Stomach (tissue), 9 donors: ENCODE data around the gene TRIM17. TPM values are rescaled to one million over a fixed set of nuclear protein-coding genes. Genes with fewer than 3 reads are reported as not detected.

Experiments used
- DNase-seq, 2 donors: peaks; one replicate each; pipeline versions ENCODE4 v3.0.0 to v3.0.0-alpha.2; 2013 to 2019
- H3K27ac ChIP-seq, 5 donors: fragments of 200-600 bp in 4 of 5; sonication (generic) in 4 of 5; one replicate each; pipeline ENCODE4 v1.5.1; 2013 to 2019; ENCODE audit warnings: mild to moderate bottlenecking in 1 of 5, moderate library complexity in 1 of 5
- H3K27me3 ChIP-seq, 3 donors: fragments of 200-600 bp; sonication (generic); one replicate each; pipeline ENCODE4 v1.5.1; 2017 to 2019; ENCODE audit warnings: mixed run types in 1 of 3
- H3K36me3 ChIP-seq, 4 donors: fragments of 200-600 bp; sonication (generic); 1 replicate in 3 of 4; 2 replicates in 1 of 4; pipeline ENCODE4 v1.5.1; 2016 to 2019
- H3K4me1 ChIP-seq, 4 donors: fragments of 200-600 bp; sonication (generic); one replicate each; pipeline ENCODE4 v1.5.1; 2016 to 2019
- H3K4me3 ChIP-seq, 4 donors: fragments of 200-600 bp; sonication (generic) in 3 of 4; one replicate each; pipeline ENCODE4 v1.5.1; 2016 to 2019; ENCODE audit warnings: mild to moderate bottlenecking in 1 of 4
- H3K9me3 ChIP-seq, 4 donors: fragments of 200-600 bp; sonication (generic); one replicate each; pipeline ENCODE4 v1.5.1; 2016 to 2019
- CTCF ChIP-seq, 7 experiments: fragments of 450-650 bp in 4 of 7; fragments of 200-600 bp in 3 of 7; sonication (generic) in 3 of 7; IDR thresholded peaks; one replicate each; pipeline ENCODE4 v1.5.1; 2016 to 2019; ENCODE audit warnings: antibody characterized with exemption in 7 of 7, control low read depth in 2 of 7, mild to moderate bottlenecking in 1 of 7
- EP300 ChIP-seq: sonication (generic); formaldehyde crosslinking; IDR thresholded peaks from one replicate; pipeline ENCODE4 v1.6.1; 2017; ENCODE audit warnings: antibody characterized with exemption
- POLR2A ChIP-seq, 4 donors: fragments of 450-650 bp; IDR thresholded peaks; one replicate each; pipeline ENCODE4 v1.6.1; 2016; ENCODE audit warnings: antibody characterized with exemption in 4 of 4, control low read depth in 2 of 4, mild to moderate bottlenecking in 1 of 4, moderate library complexity in 1 of 4
- POLR2AphosphoS5 ChIP-seq, 3 donors: sonication (generic); formaldehyde crosslinking; IDR thresholded peaks; one replicate each; pipeline ENCODE4 v1.6.1; 2016; ENCODE audit warnings: antibody characterized with exemption in 3 of 3
- WGBS, 5 donors: extraction: QIAGEN DNeasy Blood & Tissue Kit in 3 of 5; methylation state at CpG; one replicate each; pipeline versions ENCODE4 v1.1.5 to v1.1.7; 2013 to 2018; 5-methylcytosine and 5-hydroxymethylcytosine counted together
- intact Hi-C: fragments of 100-400 bp; cut with DNase I; formaldehyde crosslinking; loops from one replicate; pipeline ENCODE4 v1.15.1; 2023; ENCODE audit warnings: low total_unique reads
- polyA plus RNA-seq, 3 donors: library from polyadenylated mRNA; stranded (reverse); fragments of 200-250 nt; gene quantifications; one replicate each; pipeline ENCODE4 v1.2.3, GENCODE V29; 2013
- total RNA-seq, 5 donors: library from RNA; depleted of rRNA; stranded (reverse); fragments of >200 nt; gene quantifications; one replicate each; pipeline versions ENCODE4 v1.1.0 to v1.2.3, GENCODE V29; 2014 to 2016
- donor health status: healthy with polysubstance abuse.
- donor health status: Bipolar disorder and iron deficiency.
- donor health status: healthy.

The TRIM17 gene
- total and polyA plus RNA-seq, 8 donors = 1.2 to 6.2 (median 1.8) TPM; not detected in 3

GRCh38 chr1:228456252-228457016 is 39.8 kb upstream of the TRIM17 start:
- Histone ChIP-seq H3K4me1 (peaks cover 0 to 36% (median 31%) of the 10 kb centered on the region in 4 donors), H3K27ac (peak overlapping the region in 3 of 5 donors; percentile 84 to 89 (median 86)), H3K27me3 (peaks cover 0 to 61% (median 22%) of the 10 kb centered on the region in 3 donors), H3K4me3 (peak overlapping the region; percentile 42 to 52 (median 48)), H3K9me3 (no peaks in the 10 kb centered on the region), H3K36me3 (no peaks in the 10 kb centered on the region)
- no peak for TF ChIP-seq POLR2AphosphoS5 (IDR thresholded peaks at IDR 0.05)
- TF ChIP-seq EP300 = no peak
- no peak for TF ChIP-seq POLR2A (IDR thresholded peaks at IDR 0.05)
- no peak for TF ChIP-seq CTCF (IDR thresholded peaks at IDR 0.05)
- intact Hi-C loops = no loop called here
- no peak for DNase-seq
- WGBS, 5 donors = 62 to 68% (median 64%) methylated on average over 6 of the region's 6 CpGs

- DNase-seq = no peak
- 42 to 60% (median 56%) methylated on average over 1 of the region's 1 CpG for WGBS, 5 donors
- intact Hi-C loops = no loop called here
- Histone ChIP-seq H3K4me3 (no peak overlapping the region), H3K36me3 (no peaks in the 10 kb centered on the region), H3K9me3 (no peaks in the 10 kb centered on the region), H3K27me3 (peaks cover 0 to 54% (median 18%) of the 10 kb centered on the region in 3 donors), H3K27ac (no peak overlapping the region), H3K4me1 (peaks cover 0 to 36% (median 31%) of the 10 kb centered on the region in 4 donors)
- TF ChIP-seq POLR2AphosphoS5 (IDR thresholded peaks at IDR 0.05) = no peak
- TF ChIP-seq POLR2A (IDR thresholded peaks at IDR 0.05) = no peak
- TF ChIP-seq CTCF (IDR thresholded peaks at IDR 0.05) = no peak
- no peak for TF ChIP-seq EP300
Measured at GRCh38 chr1:228455715-228456114, 39.1 kb upstream of the TRIM17 start.

- intact Hi-C loops = no loop called here
- peaks cover 0 to 39% (median 10%) of the 10 kb centered on the region in 3 donors for H3K27me3 ChIP-seq
Measured at GRCh38 chr1:228454238-228454637, 37.6 kb upstream of the TRIM17 start.

GRCh38 chr1:228453614-228454013 is 37.0 kb upstream of the TRIM17 start:
- DNase-seq = no peak
- no peaks in the 10 kb centered on the region for H3K9me3 ChIP-seq
- intact Hi-C loops = no loop called here
- H3K4me1 ChIP-seq = peaks cover 0 to 24% (median 18%) of the 10 kb centered on the region in 4 donors
- TF ChIP-seq POLR2AphosphoS5 (IDR thresholded peaks at IDR 0.05) = no peak
- peaks cover 0 to 33% (median 6%) of the 10 kb centered on the region in 3 donors for H3K27me3 ChIP-seq
- no peak overlapping the region for H3K4me3 ChIP-seq
- 80 to 98% (median 95%) methylated on average over 1 to 3 of the region's 3 CpGs for WGBS, 5 donors
- H3K27ac ChIP-seq = no peak overlapping the region
- no peaks in the 10 kb centered on the region for H3K36me3 ChIP-seq

More at GRCh38 chr1:228454238-228454637, 37.6 kb upstream of the TRIM17 start:
- Histone ChIP-seq H3K4me3 (no peak overlapping the region), H3K27ac (no peak overlapping the region), H3K36me3 (no peaks in the 10 kb centered on the region), H3K9me3 (no peaks in the 10 kb centered on the region), H3K4me1 (peaks cover 0 to 30% (median 25%) of the 10 kb centered on the region in 4 donors)
- no peak for TF ChIP-seq POLR2AphosphoS5 (IDR thresholded peaks at IDR 0.05)
- no peak for TF ChIP-seq EP300
- TF ChIP-seq CTCF (IDR thresholded peaks at IDR 0.05) = no peak
- TF ChIP-seq POLR2A (IDR thresholded peaks at IDR 0.05) = no peak
- DNase-seq = no peak
- 81 to 100% (median 87%) methylated on average over 1 of the region's 1 CpG for WGBS, 5 donors
